ENCODE data around the gene PLIN5.

Gene PLIN5

DNA sequence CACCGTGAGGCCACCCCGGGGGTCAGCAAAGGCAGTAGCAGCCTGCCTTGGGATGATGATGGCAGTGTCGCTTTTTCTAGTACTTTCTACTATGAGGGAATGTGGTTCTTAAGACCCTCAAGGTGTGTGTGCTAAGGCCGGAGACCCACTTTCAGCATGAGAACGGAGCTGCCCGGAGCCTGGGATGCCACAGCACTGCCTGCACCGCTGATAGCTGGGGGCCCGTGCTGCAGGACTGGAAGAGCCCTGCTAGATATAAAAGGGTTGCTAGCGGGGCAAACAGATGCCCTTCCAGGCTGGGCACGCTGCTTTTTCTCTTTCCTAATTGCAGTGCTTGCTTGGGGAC, 31.2 kb downstream of the PLIN5 start:
- DNase-seq = no peak

DNA sequence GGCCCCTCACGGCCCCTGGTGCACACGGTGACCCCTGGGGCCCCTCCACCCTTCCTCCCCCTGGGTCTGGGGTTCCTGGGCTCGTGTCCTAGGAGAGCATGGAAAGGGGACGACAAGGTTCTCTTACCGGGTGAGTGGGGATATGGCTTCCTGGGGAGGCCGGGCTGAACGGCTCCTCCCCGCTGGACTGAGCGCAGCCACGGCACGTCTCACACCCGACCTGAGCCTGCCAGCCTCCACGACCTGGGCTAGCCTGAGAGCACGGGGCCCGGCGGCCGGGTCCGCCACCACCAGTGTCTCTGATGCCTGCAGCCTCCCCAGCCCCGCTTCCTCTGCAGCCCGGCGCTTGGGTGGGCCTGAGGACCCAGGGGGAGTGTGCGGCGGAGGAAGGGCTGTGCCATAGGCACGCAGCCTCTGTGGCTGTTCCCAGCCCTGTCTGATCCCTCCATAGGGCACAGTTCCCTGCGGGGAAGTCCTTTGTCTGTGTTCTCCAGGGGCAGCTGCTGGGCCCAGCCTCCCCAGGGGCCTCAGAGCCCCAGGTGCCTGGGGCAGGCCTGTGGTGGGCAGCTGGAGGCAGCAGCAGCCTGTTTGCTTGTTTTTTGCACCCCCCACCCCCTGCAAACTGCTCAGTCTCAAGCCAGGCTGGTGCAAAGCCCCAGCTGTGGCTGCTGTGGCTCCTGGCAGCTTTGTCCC, 31.7 kb downstream of the PLIN5 start:
- no peak for DNase-seq

DNA sequence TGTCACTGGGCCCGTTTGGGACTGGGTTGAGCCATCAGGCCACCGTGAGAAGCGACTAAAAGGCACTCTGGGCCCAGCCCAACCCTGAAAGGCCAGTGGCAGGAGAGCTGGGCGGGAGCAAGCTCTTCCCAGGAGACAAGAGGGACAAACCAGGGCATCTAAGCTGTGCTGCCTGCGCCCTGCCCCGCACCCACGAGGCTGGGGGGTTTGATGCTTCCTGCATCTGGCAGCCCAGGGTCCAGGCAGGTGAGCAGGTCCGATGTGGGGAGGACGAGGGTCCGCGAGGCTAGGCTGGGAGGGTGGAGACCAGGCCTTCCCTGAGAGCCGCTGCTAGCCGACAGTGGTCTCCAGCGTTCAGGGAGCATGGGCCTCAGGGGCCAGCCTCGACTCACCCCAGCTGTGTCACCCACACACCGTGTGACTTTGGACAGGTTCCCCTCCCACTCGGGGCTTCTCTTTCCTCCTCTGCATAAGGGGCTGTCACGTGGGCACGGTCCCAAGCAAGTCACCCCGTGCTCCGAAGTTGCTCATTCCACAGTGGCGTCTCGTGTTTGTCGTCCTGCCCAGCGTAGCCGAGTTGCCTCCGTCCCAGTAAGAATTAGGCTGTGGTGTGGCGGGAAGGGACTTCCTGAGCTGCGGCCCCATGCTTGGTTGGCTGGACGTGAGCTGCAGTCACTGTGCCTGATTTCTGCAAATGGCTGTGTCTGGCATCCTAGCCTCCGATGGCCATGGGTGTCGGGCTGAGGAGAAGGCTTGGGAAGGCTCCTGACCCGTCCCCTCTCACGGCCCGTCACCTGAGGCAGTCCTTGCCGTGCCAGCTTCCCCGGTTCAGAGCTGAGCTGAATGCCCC, 32.5 kb downstream of the PLIN5 start:
- no peak for DNase-seq

DNA sequence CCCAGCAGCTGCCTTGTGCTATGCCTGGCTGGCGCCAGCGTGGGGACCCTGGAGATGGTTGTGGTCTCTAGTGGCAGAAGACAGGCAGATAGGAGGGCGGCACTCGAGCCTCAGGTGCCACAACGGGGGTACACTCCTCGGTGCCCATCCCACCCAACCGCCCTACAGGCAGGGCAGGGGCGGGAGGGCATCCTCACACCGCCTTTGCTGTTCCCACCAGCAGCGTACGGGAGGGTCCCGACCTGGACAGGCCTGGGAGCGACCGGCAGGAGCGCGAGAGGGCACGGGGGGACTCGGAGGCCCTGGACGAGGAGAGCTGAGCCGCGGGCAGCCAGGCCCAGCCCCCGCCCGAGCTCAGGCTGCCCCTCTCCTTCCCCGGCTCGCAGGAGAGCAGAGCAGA, 33.3 kb downstream of the PLIN5 start:
- no peak for DNase-seq

DNA sequence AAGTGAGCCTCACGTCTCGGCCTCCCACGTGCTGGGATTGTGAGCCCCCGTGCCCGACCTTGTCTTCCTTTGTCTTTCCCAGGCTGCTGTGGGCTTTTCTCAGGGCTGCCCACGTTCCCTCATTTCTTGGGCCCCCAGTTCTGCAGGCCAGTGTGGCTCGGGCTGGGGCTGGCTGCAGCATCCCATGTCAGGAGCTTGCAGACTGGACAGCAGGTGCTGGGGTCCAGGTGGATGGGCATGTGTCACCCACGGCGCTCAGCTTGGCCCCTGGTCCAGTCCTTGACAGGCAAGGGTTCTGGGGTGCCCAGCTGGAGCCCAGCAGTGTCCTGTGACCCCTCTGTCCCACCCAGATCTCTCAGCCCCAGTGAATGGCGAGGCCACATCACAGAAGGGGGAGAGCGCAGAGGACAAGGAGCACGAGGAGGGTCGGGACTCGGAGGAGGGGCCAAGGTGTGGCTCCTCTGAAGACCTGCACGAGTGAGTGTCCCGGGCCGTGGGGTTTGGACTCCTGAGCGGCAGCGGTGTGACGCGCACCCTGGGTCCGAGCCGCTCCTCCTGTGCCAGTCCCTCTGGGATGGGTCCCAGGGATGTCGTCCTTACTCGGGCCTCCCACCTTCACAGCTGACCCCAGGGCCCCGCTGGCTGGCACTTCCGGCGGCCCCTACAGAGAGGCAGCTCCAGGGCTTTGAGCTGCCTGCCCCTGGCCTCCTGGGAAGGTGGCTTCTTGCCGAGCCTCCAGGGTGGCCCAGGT, 34.0 kb downstream of the PLIN5 start:
- no peak for DNase-seq

DNA sequence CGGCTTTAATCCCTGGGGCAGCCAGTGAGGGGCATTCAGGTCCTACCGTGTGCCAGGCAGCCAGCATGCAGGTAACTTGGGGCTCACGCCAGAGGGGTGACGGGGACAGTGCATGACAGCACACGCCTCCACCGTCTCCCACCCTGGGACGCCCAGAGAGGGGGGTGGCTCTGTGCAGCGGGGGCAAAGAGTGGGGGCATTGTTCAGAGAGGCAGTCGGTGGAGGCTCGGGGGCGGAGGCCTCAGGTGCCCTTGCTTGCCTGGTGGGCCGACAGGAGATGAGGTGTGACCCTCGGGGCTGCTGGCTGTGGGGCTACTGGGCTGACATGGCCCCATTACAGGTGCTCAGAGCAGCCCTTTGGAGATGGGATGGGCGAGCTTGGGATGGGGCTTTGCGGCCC, 35.2 kb downstream of the PLIN5 start:
- DNase-seq = no peak

DNA sequence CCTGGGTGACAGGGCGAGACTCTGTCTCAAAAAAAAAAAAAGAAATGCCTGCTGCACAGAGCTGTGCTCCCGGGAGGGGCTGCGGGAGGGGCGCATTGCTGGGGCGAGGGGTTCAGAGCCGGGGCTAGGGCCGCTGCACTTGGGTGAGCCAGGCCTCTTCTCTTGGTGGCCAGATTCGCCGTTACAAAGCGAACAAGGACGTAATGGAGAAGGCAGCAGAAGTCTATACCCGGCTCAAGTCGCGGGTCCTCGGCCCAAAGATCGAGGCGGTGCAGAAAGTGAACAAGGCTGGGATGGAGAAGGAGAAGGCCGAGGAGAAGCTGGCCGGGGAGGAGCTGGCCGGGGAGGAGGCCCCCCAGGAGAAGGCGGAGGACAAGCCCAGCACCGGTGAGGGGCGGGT, 35.7 kb downstream of the PLIN5 start:
- no peak for DNase-seq

DNA sequence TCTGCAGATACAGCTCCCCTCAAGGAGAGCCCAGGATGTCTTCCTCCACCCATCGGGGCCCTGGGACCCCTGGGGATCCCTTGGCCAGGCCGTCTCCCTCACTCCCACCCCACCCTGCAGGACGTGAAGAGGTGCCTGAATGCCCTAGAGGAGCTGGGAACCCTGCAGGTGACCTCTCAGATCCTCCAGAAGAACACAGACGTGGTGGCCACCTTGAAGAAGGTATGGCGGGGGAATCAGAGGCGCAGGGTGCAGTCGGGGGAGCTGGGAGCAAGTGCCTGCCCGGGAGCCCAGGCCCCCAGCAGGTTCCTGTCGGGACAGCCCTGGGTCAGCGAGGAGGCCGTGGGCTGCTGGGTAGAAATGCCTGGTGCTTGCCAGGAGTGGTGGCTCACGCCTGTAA, 36.3 kb downstream of the PLIN5 start:
- no peak for DNase-seq

DNA sequence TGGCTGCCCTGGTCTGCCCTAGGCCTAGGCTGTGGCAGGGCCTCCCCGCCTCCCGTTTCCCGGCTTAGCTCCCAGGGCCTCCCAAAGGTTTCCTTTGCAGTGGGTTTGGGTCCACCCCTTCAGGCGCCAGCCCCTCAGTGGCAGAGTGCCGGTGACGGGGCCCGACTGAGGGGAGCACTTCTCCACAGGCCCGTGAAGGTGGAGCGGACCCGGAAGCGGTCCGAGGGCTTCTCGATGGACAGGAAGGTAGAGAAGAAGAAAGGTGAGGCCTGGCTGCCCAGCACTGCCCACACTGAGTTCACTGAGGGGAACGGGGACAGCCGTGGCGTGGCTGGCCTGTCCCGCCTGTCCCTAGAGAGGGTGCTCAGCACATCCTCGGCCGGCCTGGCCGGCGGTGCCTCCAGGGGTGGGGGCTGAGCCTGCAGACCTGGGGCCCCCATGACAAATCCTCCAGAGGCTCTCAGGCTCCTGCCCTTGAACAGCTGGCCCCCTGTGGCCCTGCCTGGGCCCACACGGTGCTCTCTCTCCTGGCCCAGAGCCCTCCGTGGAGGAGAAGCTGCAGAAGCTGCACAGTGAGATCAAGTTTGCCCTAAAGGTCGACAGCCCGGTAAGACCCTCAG, 37.1 kb downstream of the PLIN5 start:
- DNase-seq = no peak

DNA sequence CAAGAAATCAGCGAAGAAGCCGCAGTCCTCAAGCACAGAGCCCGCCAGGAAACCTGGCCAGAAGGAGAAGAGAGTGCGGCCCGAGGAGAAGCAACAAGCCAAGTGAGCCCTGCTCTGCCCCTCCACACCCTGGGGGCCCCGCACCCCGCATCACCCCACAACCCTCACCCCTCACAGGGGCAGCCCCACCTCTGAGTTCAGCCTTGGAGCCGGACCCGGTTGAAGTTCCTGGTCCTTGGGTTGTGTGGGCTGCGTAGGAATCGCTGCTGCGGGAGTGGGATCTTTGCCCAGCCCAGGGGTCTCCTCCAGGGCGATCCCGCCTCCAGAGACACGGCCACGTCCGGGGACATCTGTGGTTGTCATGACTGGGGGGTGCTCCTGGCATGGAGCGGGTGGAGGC, 38.7 kb downstream of the PLIN5 start:
- no peak for DNase-seq

DNA sequence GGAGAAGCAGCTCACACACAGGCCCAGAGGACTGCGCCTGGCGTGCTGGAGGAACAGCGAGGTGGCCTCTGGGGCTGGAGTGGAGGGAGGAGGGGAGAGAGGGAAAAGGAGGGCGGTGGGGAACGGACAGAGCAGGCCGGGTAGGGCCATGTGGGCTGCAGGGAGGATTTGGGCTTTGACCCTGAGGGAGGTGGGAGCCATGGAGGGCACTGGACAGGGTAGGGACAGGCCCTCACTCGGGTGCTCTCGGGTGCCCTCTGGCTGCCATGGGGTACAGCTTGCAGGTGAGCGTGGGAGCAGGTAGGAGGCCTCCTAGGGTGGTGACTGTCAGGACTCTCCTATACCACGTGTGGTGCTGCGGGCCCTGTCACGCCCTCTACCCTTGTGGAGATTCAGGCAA, 39.6 kb downstream of the PLIN5 start:
- no peak for DNase-seq

DNA sequence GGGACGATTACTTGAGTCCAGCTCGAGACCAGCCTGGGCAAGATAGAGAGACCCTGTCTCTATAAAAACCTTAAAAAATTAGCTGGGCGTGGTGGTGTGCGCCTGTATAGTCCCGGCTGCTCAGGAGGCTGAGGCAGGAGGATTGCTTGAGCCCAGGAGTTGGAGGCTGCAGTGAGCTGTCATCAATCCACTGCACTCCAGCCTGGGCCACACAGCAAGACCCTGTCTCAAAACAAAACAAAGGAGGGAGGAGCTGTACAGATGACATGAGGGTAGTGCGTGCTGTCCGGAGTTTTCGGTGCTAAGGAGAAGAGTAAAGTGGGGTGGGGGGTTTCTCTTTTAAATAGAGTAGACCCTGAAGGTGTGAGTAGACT, 40.3 kb downstream of the PLIN5 start:
- no peak for DNase-seq

DNA sequence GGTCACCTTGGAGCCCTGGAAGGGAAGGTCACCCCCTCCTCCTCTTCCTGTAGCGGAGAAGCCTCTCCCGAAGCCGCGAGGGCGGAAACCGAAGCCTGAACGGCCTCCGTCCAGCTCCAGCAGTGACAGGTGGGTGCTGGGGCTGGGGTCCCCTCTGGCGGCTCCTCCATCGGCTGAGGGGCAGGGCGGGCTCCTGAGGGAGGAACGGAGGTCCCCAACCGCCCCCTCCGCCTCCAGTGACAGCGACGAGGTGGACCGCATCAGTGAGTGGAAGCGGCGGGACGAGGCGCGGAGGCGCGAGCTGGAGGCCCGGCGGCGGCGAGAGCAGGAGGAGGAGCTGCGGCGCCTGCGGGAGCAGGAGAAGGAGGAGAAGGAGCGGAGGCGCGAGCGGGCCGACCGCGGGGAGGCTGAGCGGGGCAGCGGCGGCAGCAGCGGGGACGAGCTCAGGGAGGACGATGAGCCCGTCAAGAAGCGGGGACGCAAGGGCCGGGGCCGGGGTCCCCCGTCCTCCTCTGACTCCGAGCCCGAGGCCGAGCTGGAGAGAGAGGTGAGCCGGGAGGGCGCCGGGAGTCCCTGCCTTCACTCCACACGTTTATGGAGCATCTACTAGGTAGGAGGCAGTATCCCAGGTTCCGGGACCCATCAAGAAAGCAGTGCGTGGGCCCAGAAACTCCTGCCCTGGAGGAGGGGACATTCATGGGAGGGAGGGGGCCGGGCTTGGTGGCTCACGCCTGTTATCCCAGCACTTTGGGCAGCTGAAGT, 40.9 kb downstream of the PLIN5 start:
- DNase-seq = no peak

DNA sequence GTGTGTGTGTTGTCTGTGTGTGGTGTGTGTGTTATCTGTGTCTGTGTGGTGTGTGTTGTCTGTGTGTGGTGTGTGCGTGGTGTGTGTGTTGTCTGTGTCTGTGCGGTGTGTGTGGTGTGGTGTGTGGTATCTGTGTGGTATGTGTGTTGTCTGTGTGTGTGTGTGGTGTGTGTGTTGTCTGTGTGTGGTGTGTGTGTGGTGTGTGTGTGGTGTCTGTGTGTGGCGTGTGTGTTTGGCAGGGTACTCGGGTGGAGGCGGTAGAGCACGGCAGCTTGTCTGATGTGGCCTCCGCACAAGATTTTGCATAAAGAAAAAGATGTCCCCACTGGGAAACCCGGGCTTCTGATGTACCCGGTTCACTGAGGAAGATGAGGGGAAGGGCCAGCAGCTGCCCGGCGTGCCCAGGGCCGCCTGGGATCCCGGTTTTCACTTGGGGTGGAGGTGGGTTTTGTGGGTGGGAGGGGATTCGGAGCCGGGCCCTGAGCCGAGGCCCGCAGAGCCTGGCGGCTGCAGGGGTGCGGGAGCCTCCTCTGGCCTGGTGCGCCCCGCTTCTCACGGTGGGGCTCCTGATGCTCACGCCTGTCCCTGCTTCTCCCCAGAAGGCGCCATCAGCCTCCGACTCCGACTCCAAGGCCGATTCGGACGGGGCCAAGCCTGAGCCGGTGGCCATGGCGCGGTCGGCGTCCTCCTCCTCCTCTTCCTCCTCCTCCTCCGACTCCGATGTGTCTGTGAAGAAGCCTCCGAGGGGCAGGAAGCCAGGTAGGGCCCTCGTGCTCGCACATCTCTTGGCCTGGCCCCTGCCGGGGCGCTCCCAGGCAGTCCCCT, 41.7 kb downstream of the PLIN5 start:
- DNase-seq = no peak

DNA sequence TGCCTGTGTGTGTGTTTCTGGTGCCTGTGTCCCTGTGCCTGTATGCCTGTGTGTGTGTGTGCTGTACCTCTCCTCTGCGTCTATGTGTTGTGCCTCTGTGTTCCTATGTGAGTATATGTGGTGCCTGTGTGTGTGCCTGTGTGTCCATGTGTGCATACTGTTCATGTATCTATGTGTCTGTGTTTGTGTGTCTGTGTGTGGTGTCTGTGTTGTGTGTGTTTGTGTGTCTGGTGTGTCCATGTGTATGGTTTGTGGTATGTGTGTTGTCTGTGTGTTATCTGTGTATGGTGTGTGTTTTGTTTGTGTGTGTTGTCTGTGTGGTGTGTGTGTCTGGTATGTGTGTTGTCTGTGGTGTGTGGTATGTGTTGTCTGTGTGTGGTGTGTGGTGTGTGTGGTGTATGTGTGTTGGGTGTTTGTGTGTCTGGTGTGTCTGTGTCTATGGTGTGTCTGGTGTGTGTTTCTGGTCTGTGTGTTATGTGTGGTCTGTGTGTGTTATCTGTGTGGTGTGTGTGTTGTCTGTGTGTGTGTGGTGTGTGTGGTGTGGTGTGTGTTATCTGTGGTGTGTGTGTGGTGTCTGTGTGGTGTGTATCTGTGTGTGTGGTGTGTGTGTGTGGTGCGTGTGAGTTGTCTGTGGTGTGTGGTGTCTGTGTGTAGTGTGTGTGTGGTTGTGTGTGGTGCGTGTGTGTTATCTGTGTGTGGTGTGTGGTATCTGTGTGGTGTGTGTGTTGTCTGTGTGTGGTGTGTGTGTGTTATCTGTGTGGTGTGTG, 42.5 kb downstream of the PLIN5 start:
- no peak for DNase-seq

DNA sequence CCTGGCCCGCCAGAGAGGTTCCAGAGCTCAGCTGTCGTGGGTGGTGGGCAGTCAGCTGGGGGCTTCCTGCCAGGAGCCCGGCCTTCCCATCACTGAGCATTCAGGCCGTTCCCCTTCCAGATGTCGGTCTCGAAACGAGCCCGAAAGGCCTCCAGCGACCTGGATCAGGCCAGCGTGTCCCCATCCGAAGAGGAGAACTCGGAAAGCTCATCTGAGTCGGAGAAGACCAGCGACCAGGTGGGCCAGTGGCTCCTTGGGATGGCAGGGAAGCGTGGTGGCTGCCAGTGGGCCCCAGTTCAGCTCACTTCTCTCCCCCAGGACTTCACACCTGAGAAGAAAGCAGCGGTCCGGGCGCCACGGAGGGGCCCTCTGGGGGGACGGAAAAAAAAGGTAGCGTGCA, 43.6 kb downstream of the PLIN5 start:
- DNase-seq = no peak

DNA sequence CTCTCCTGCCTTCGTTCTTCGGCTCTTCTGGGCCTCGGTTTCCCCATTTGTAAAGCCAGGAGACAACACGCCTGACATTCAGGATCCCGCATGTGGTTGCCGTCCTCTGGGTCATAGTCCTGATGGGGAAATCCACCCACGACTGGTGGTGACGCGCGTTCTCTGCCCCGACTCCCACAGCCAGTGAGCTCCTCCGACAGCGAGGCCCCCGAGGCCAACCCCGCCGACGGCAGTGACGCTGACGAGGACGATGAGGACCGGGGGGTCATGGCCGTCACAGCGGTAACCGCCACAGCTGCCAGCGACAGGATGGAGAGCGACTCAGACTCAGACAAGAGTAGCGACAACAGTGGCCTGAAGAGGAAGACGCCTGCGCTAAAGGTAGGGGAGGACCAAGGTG, 46.5 kb downstream of the PLIN5 start:
- no peak for DNase-seq

DNA sequence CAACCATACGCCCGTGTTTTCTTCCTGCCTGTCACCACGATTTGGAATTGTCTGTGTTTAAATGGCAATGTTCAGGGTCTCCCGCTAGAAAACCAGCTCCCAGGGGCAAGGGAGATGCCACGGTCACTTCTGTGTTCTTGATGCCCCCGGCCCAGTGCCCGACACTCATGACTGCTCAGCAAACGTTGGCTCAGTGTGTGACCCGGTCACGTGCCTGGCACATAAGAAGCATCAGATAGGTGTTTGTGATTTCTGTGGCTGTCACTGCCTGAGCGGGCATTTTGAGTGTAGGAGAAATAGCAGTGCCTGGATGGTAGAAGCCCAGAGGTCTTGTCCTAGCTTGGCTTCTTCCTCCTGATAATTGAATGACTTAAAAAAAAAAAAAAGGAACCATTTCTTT, 47.5 kb downstream of the PLIN5 start:
- DNase-seq = no peak

DNA sequence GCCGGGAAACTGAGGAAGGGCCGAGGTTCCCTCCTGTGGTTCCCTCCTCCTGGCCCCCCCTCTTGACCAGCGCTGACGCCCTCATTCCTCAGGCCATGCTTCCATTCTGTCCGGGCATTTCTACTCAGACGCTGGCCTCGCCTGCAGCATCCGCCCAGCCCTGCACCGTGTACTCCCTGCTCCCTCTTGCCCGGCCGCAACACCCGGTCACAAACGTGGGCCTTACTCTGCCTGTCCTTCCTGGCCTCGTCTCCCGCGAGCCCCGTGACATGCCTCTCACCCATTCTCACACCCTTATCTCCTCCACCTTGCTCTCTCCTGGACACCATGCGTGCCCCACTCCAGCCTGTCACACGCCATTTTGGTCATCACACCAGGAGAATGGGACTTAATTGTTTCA, 51.6 kb downstream of the PLIN5 start:
- DNase-seq = no peak

DNA sequence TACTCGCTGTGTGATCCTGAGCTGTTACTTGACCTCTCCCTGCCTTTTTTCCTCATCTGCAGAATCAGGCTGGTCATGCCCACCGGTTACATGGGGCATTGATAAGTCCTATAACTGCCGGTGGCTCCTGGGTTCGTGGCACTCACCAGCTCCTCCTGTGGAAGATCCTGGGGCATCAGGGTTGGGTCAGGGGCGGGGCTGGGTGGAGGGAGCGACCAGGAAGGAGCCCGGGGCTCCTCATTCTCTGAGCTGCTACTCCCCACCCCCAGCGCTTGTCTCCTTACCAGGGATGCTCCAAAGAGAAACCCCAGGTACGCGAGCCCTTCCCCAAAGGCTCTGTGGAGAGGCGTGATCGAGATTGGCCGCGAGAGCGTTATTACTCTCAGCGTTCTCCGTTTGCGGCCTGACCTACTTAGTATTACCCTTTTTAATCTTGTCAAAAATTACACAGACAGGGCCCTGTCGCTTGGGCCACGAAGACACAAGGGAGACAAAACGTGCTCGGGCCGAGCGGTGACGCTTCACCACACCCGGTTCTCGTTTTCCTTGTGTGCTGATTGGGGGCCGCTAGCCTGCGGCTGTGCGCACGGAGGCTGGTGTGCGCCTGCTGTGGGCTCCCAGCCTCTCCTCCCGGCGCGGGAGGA, 52.2 kb downstream of the PLIN5 start:
- no peak for DNase-seq

Data from CD4-positive, alpha-beta T cell treated with Interleukin-4 for 4 hours (primary cell).